ENCODE measurements around the gene CYTH4. TPM values are rescaled to one million over a fixed set of nuclear protein-coding genes. Genes with fewer than 3 reads are reported as not detected.

CYTH4 gene
- total RNA-seq, 4 donors from 2014 or later = 0.55 to 4.3 (median 2.7) TPM

GRCh38 chr22:37290737-37291136, 8.4 kb downstream of the CYTH4 start:
- Histone ChIP-seq H3K36me3 (no peaks in the 10 kb centered on the region), H3K4me1 (no peaks in the 10 kb centered on the region), H3K9me3 (no peaks in the 10 kb centered on the region), H3K27ac (no peak overlapping the region), H3K4me3 (no peak overlapping the region), H3K27me3 (peaks cover 32% of the 10 kb centered on the region)
- DNase-seq (ENCODE audit: low spot score in 2 of 2) = no peak
- 48% methylated on average over 7 of the region's 7 CpGs for WGBS
- no peak for TF ChIP-seq POLR2AphosphoS5 (IDR thresholded peaks at IDR 0.05)
- no peak for TF ChIP-seq EP300 (IDR thresholded peaks at IDR 0.05)
- TF ChIP-seq POLR2A (IDR thresholded peaks at IDR 0.05) = no peak
- TF ChIP-seq CTCF (IDR thresholded peaks at IDR 0.05) = no peak

GRCh38 chr22:37291559-37292298, 9.4 kb downstream of the CYTH4 start:
- Histone ChIP-seq H3K4me1 (no peaks in the 10 kb centered on the region), H3K36me3 (no peaks in the 10 kb centered on the region), H3K27ac (no peak overlapping the region), H3K9me3 (no peaks in the 10 kb centered on the region), H3K27me3 (peaks cover 26% of the 10 kb centered on the region), H3K4me3 (no peak overlapping the region)
- WGBS = 97% methylated on average over 5 of the region's 5 CpGs
- no peak for DNase-seq (ENCODE audit: low spot score in 2 of 2)
- TF ChIP-seq POLR2AphosphoS5 (IDR thresholded peaks at IDR 0.05) (no peak), EP300 (IDR thresholded peaks at IDR 0.05) (no peak)

- Histone ChIP-seq H3K27ac (no peak overlapping the region), H3K27me3 (peaks cover 19% of the 10 kb centered on the region), H3K9me3 (no peaks in the 10 kb centered on the region), H3K4me3 (no peak overlapping the region), H3K36me3 (no peaks in the 10 kb centered on the region), H3K4me1 (no peaks in the 10 kb centered on the region)
- WGBS = 88% methylated on average over 8 of the region's 13 CpGs
- DNase-seq (ENCODE audit: low spot score in 2 of 2) = no peak
- no peak for TF ChIP-seq CTCF (IDR thresholded peaks at IDR 0.05)
- TF ChIP-seq EP300 (IDR thresholded peaks at IDR 0.05) = no peak
- no peak for TF ChIP-seq POLR2A (IDR thresholded peaks at IDR 0.05)
- TF ChIP-seq POLR2AphosphoS5 (IDR thresholded peaks at IDR 0.05) = no peak
Observed at GRCh38 chr22:37292641-37293040, 10.3 kb downstream of the CYTH4 start.

- no peak for DNase-seq (ENCODE audit: low spot score in 2 of 2)
- TF ChIP-seq POLR2A (IDR thresholded peaks at IDR 0.05) (no peak), POLR2AphosphoS5 (IDR thresholded peaks at IDR 0.05) (no peak), CTCF (IDR thresholded peaks at IDR 0.05) (no peak), EP300 (IDR thresholded peaks at IDR 0.05) (no peak)
- Histone ChIP-seq H3K4me3 (no peak overlapping the region), H3K4me1 (no peaks in the 10 kb centered on the region), H3K9me3 (no peaks in the 10 kb centered on the region), H3K36me3 (no peaks in the 10 kb centered on the region), H3K27me3 (peaks cover 19% of the 10 kb centered on the region), H3K27ac (no peak overlapping the region)
- WGBS = 89% methylated on average over 3 of the region's 3 CpGs
Observed at GRCh38 chr22:37293172-37293571, 10.9 kb downstream of the CYTH4 start.

GRCh38 chr22:37294747-37295146, 12.4 kb downstream of the CYTH4 start:
- H3K4me1 ChIP-seq = no peaks in the 10 kb centered on the region
- H3K27ac ChIP-seq = no peak overlapping the region
- H3K9me3 ChIP-seq = no peaks in the 10 kb centered on the region
- WGBS = 77% methylated on average over 9 of the region's 9 CpGs
- DNase-seq (ENCODE audit: low spot score in 2 of 2) = no peak
- TF ChIP-seq CTCF (IDR thresholded peaks at IDR 0.05) (no peak), POLR2A (IDR thresholded peaks at IDR 0.05) (no peak), EP300 (IDR thresholded peaks at IDR 0.05) (no peak), POLR2AphosphoS5 (IDR thresholded peaks at IDR 0.05) (no peak)
- no peaks in the 10 kb centered on the region for H3K36me3 ChIP-seq
- peaks cover 19% of the 10 kb centered on the region for H3K27me3 ChIP-seq
- H3K4me3 ChIP-seq = no peak overlapping the region
